ENCODE measurements around the gene MFNG.

GRCh38 chr22:37482244-37482643 lies 3.9 kb downstream of the MFNG start:
- no peak for TF ChIP-seq CTCF (IDR thresholded peaks at IDR 0.05; ENCODE audit: low read depth, low read length, poor library complexity, severe bottlenecking)
- TF ChIP-seq EZH2phosphoT487 (IDR thresholded peaks at IDR 0.05; ENCODE audit: borderline replicate concordance, low read length): no peak

All from DOHH2 (cell line).